Parathyroid adenoma (tissue), 2 donors: ENCODE measurements around the gene FLCN.

Experiments
- H2AFZ ChIP-seq: fragments of 300-600 bp; sonication (generic); one replicate; pipeline ENCODE4 v1.7.0; 2017; ENCODE audit warnings: antibody characterized with exemption, mild to moderate bottlenecking
- H3K27ac ChIP-seq: fragments of 300-600 bp; sonication (generic); one replicate; pipeline ENCODE4 v1.7.0; 2017
- H3K27me3 ChIP-seq: fragments of 300-600 bp; sonication (generic); one replicate; pipeline ENCODE4 v1.7.0; 2017; ENCODE audit warnings: low read length; ENCODE audit not compliant: control insufficient read depth, insufficient read depth
- H3K36me3 ChIP-seq: fragments of 300-600 bp; sonication (generic); one replicate; pipeline ENCODE4 v1.7.0; 2017; ENCODE audit warnings: low read length; ENCODE audit not compliant: control insufficient read depth, insufficient read depth
- H3K4me1 ChIP-seq: fragments of 300-600 bp; sonication (generic); one replicate; pipeline ENCODE4 v1.7.0; 2017; ENCODE audit warnings: control low read depth
- H3K4me2 ChIP-seq: fragments of 300-600 bp; sonication (generic); one replicate; pipeline ENCODE4 v1.7.0; 2017; ENCODE audit warnings: low read length
- H3K4me3 ChIP-seq: fragments of 300-600 bp; sonication (generic); one replicate; pipeline ENCODE4 v1.7.0; 2017; ENCODE audit warnings: low read depth, low read length
- H3K79me2 ChIP-seq: fragments of 300-600 bp; sonication (generic); one replicate; pipeline ENCODE4 v1.7.0; 2017; ENCODE audit warnings: control low read depth
- H3K9ac ChIP-seq: fragments of 300-600 bp; sonication (generic); one replicate; pipeline ENCODE4 v1.7.0; 2017; ENCODE audit warnings: mild to moderate bottlenecking
- H3K9me3 ChIP-seq: fragments of 300-600 bp; sonication (generic); one replicate; pipeline ENCODE4 v1.7.0; 2017; ENCODE audit warnings: low read length; ENCODE audit not compliant: control insufficient read depth
- CTCF ChIP-seq: fragments of 300-600 bp; sonication (generic); IDR thresholded peaks from one replicate; pipeline ENCODE4 v1.7.0; 2017; ENCODE audit warnings: antibody characterized with exemption, mild to moderate bottlenecking
- donor health status: primary hyperparathyroidism.

The FLCN gene

GRCh38 chr17:17205368-17206123 is 31.4 kb downstream of the FLCN start:
- Histone ChIP-seq H3K36me3 (no peaks in the 10 kb centered on the region), H3K27me3 (no peaks in the 10 kb centered on the region), H3K4me3 (peak overlapping the region; percentile 75), H3K79me2 (no peaks in the 10 kb centered on the region), H3K9ac (no peak overlapping the region), H3K9me3 (no peaks in the 10 kb centered on the region), H3K27ac (peak overlapping the region; percentile 81), H3K4me2 (peak overlapping the region; percentile 96), H2AFZ (peak overlapping the region; percentile 91), H3K4me1 (peaks cover 4% of the 10 kb centered on the region)
- peak; percentile 10 for TF ChIP-seq CTCF

DNA sequence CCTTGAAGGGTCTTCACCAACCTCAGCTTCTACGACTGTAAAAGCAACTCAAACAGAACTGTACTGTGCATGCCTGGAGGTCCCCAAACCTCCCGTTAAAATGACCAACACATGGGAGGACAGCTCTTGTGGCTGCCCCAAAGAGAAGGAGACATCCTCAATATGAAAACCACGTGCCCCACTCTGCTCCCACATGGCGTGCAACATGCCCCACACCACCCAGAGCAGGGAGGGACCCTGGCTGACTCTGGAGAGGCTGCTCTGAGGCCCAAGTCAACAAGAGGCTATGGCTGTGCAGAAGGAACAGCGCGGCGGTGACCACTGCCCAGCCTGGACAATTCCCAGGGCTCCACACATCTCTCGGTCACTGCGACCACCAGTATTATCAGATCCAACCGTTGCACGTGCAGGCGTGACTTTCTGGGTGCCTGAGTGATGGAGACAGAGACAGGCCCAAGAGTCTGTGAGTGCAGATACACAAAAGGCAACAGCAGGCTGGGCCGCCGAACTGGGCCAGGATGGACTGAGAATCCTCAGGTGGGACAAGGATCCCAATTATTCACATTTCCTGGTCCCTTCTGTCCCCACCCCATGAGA is 32.2 kb downstream of the FLCN start:
- H3K4me1 ChIP-seq: peaks cover 4% of the 10 kb centered on the region
- H3K79me2 ChIP-seq: no peaks in the 10 kb centered on the region
- H3K27me3 ChIP-seq: no peaks in the 10 kb centered on the region
- no peaks in the 10 kb centered on the region for H3K36me3 ChIP-seq
- peak overlapping the region; percentile 91 for H2AFZ ChIP-seq
- H3K4me2 ChIP-seq: peak overlapping the region; percentile 96
- no peak for TF ChIP-seq CTCF
- no peak overlapping the region for H3K27ac ChIP-seq
- H3K4me3 ChIP-seq: peak overlapping the region; percentile 75
- H3K9ac ChIP-seq: no peak overlapping the region
- no peaks in the 10 kb centered on the region for H3K9me3 ChIP-seq

- H3K4me1 ChIP-seq: peaks cover 4% of the 10 kb centered on the region
- no peak for TF ChIP-seq CTCF
- H3K27ac ChIP-seq: no peak overlapping the region
- H3K9ac ChIP-seq: no peak overlapping the region
- no peak overlapping the region for H2AFZ ChIP-seq
- H3K4me2 ChIP-seq: peak overlapping the region; percentile 96
- no peaks in the 10 kb centered on the region for H3K36me3 ChIP-seq
- no peaks in the 10 kb centered on the region for H3K27me3 ChIP-seq
- H3K4me3 ChIP-seq: no peak overlapping the region
- H3K9me3 ChIP-seq: no peaks in the 10 kb centered on the region
- no peaks in the 10 kb centered on the region for H3K79me2 ChIP-seq
Measured at GRCh38 chr17:17204041-17204591, 32.9 kb downstream of the FLCN start.

DNA sequence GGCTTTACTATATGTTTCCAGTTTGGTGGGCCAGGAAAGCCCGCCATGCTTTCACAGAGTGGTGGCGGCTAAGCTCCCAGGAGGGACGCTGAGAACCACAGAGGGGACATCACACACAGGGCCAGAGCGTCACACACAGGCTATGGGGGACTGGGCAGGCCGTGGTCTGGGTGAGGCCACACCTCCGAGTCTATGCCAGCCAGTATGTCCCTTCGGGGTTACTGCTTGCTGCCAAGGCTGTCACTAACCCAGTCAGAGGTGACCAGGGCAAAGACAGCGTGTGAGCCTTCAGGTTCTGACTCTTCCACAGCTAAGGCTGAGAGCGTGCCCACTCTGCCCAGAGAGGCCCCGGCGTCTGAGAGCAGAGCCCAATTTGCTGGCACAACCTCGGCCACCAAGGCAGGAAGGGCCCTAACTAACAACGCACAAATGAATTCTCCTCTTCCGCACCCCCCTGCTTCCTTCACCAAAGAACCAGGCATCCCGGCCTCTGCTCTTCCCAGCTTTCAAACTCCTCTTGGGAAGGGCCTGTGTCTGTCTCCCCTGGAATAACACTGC is 33.7 kb downstream of the FLCN start:
- H3K9ac ChIP-seq: no peak overlapping the region
- H3K27ac ChIP-seq: no peak overlapping the region

More for the DNA sequence above, 33.7 kb downstream of the FLCN start:
- H3K79me2 ChIP-seq: no peaks in the 10 kb centered on the region
- no peak overlapping the region for H3K4me2 ChIP-seq
- no peak for TF ChIP-seq CTCF
- H3K4me1 ChIP-seq: peaks cover 4% of the 10 kb centered on the region
- H3K9me3 ChIP-seq: no peaks in the 10 kb centered on the region
- no peaks in the 10 kb centered on the region for H3K27me3 ChIP-seq
- no peak overlapping the region for H2AFZ ChIP-seq
- H3K4me3 ChIP-seq: no peak overlapping the region
- no peaks in the 10 kb centered on the region for H3K36me3 ChIP-seq
